GM19452 (cell line): ENCODE data around the gene CELSR1.

ENCODE experiments used
- ATAC-seq: cut with Tn5 transposase; IDR thresholded peaks from one replicate; pipeline ENCODE4 v1.9.1; 2021; ENCODE audit not compliant: unreplicated experiment

Gene CELSR1

GRCh38 chr22:46356496-46357480 is 180.6 kb downstream of the CELSR1 start:
- no peak for ATAC-seq

GRCh38 chr22:46355996-46356471 is 181.4 kb downstream of the CELSR1 start:
- ATAC-seq = no peak

GRCh38 chr22:46355369-46355995 is 181.9 kb downstream of the CELSR1 start:
- no peak for ATAC-seq

- no peak for ATAC-seq
Measured at GRCh38 chr22:46354993-46355305, 182.5 kb downstream of the CELSR1 start.

GRCh38 chr22:46354176-46354992 is 183.0 kb downstream of the CELSR1 start:
- no peak for ATAC-seq

- no peak for ATAC-seq
Measured at GRCh38 chr22:46353483-46354105, 183.8 kb downstream of the CELSR1 start.

- no peak for ATAC-seq
Measured at GRCh38 chr22:46352691-46353386, 184.6 kb downstream of the CELSR1 start.

- ATAC-seq = no peak
Measured at GRCh38 chr22:46352276-46352675, 185.1 kb downstream of the CELSR1 start.

- ATAC-seq = no peak
Measured at GRCh38 chr22:46351767-46352166, 185.7 kb downstream of the CELSR1 start.

GRCh38 chr22:46351131-46351735 is 186.2 kb downstream of the CELSR1 start:
- ATAC-seq = no peak

- no peak for ATAC-seq
Measured at GRCh38 chr22:46350646-46351045, 186.8 kb downstream of the CELSR1 start.

- ATAC-seq = no peak
Measured at GRCh38 chr22:46350121-46350520, 187.3 kb downstream of the CELSR1 start.

GRCh38 chr22:46349681-46350080 is 187.7 kb downstream of the CELSR1 start:
- ATAC-seq = no peak

GRCh38 chr22:46349238-46349637 is 188.2 kb downstream of the CELSR1 start:
- ATAC-seq = no peak

- no peak for ATAC-seq
Measured at GRCh38 chr22:46348099-46348695, 189.2 kb downstream of the CELSR1 start.

GRCh38 chr22:46347646-46348045 is 189.8 kb downstream of the CELSR1 start:
- ATAC-seq = no peak

GRCh38 chr22:46346680-46347405 is 190.6 kb downstream of the CELSR1 start:
- ATAC-seq = no peak

GRCh38 chr22:46340676-46341075 is 196.7 kb downstream of the CELSR1 start:
- no peak for ATAC-seq

GRCh38 chr22:46339956-46340355 is 197.5 kb downstream of the CELSR1 start:
- no peak for ATAC-seq
